Astrocyte (in vitro differentiated cells and primary cell): Measurements from ENCODE around the gene ABCA5. TPM values are rescaled to one million over a fixed set of nuclear protein-coding genes. Genes with fewer than 3 reads are reported as not detected.

Experiments used
- DNase-seq: peaks from one replicate; pipeline ENCODE4 v3.0.0-alpha.2; 2010; ENCODE audit warnings: low read depth
- FAIRE-seq: peaks from 2 replicates; lab custom pipeline; 2011; peaks lifted over from hg19 to GRCh38; lab: Jason Lieb, UNC
- H2AFZ ChIP-seq: 2 replicates; pipeline ENCODE4 v1.6.0; 2012; ENCODE audit warnings: low read depth, low read length, inconsistent platforms
- H3K27ac ChIP-seq: 2 replicates; pipeline ENCODE4 v1.5.1; 2011; ENCODE audit warnings: low read depth, low read length, inconsistent platforms
- H3K27me3 ChIP-seq: 2 replicates; pipeline ENCODE4 v1.6.0; 2011; ENCODE audit warnings: low read length, inconsistent platforms; ENCODE audit not compliant: insufficient read depth
- H3K36me3 ChIP-seq: 2 replicates; pipeline ENCODE4 v1.5.1; 2011; ENCODE audit warnings: low read length, inconsistent platforms; ENCODE audit not compliant: insufficient read depth
- H3K4me1 ChIP-seq: 2 replicates; pipeline ENCODE4 v1.5.1; 2011; ENCODE audit warnings: low read length, inconsistent platforms; ENCODE audit not compliant: insufficient read depth
- H3K4me2 ChIP-seq: 2 replicates; pipeline ENCODE4 v1.6.0; 2012; ENCODE audit warnings: low read length, inconsistent platforms
- H3K4me3 ChIP-seq: 2 replicates; pipeline ENCODE4 v1.5.1; 2011; ENCODE audit warnings: low read depth, mild to moderate bottlenecking, low read length, inconsistent platforms; ENCODE audit not compliant: insufficient read depth
- H3K79me2 ChIP-seq: 2 replicates; pipeline ENCODE4 v1.6.0; 2012; ENCODE audit warnings: mild to moderate bottlenecking, low read length, inconsistent platforms; ENCODE audit not compliant: insufficient read depth
- H3K9ac ChIP-seq: 2 replicates; pipeline ENCODE4 v1.6.0; 2012; ENCODE audit warnings: mild to moderate bottlenecking, low read length, inconsistent platforms
- H3K9me3 ChIP-seq: 2 replicates; pipeline ENCODE4 v1.5.1; 2012; ENCODE audit warnings: low read depth, mild to moderate bottlenecking, low read length, inconsistent platforms; ENCODE audit not compliant: insufficient read depth
- H4K20me1 ChIP-seq: 2 replicates; pipeline ENCODE4 v1.6.0; 2012; ENCODE audit warnings: low read length, inconsistent platforms; ENCODE audit not compliant: insufficient read depth
- H3K27ac Mint-ChIP-seq: one replicate; pipeline ENCODE4 v1.8.0; 2021; ENCODE audit warnings: mild to moderate bottlenecking, mixed read lengths; ENCODE audit not compliant: unreplicated experiment
- H3K27me3 Mint-ChIP-seq: one replicate; pipeline ENCODE4 v1.8.0; 2021; ENCODE audit warnings: low read depth, mixed read lengths; ENCODE audit not compliant: unreplicated experiment
- H3K36me3 Mint-ChIP-seq: one replicate; pipeline ENCODE4 v1.8.0; 2021; ENCODE audit warnings: low read depth, mixed read lengths; ENCODE audit not compliant: unreplicated experiment
- H3K4me1 Mint-ChIP-seq: one replicate; pipeline ENCODE4 v1.8.0; 2021; ENCODE audit warnings: low read depth, mixed read lengths; ENCODE audit not compliant: unreplicated experiment
- H3K4me3 Mint-ChIP-seq: one replicate; pipeline ENCODE4 v1.8.0; 2021; ENCODE audit warnings: mild to moderate bottlenecking, moderate library complexity, mixed read lengths; ENCODE audit not compliant: unreplicated experiment
- H3K9me3 Mint-ChIP-seq: one replicate; pipeline ENCODE4 v1.8.0; 2021; ENCODE audit warnings: mild to moderate bottlenecking, mixed read lengths; ENCODE audit not compliant: unreplicated experiment
- CTCF ChIP-seq: IDR thresholded peaks from 2 replicates; pipeline ENCODE4 v1.5.1; 2011; ENCODE audit warnings: low read depth, mild to moderate bottlenecking, inconsistent platforms, low read length, moderate library complexity; ENCODE audit not compliant: insufficient read depth
- EZH2 ChIP-seq: IDR thresholded peaks from 2 replicates; pipeline ENCODE4 v1.6.1; 2012; ENCODE audit warnings: mild to moderate bottlenecking, low read length, inconsistent platforms; ENCODE audit not compliant: insufficient read depth
- total RNA-seq: library from RNA; stranded (reverse); gene quantifications from 2 replicates; pipeline ENCODE4 v1.2.1, GENCODE V29; 2021

Gene ABCA5
- total RNA-seq, 1 donor from 2014 or later: 2.6 TPM

DNA sequence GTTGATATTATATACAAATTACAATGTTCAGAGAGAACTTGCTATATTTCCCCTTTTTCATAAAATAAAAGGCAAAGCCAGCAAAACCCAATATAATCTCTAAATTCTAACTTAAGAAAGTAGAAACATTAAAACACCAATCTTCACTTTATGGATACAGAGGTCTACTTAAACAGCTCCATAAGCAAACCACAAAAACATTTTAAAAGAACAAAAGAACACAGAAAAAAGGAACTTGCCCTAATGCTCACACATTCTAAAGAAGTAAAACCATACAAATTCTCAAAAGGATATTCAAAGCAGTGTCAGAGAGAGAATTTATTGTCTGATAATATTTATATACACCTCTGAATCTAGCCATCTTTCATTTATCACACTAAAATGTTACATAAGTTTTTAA is 98.9 kb downstream of the ABCA5 start:
- Histone ChIP-seq H3K27ac (no peak overlapping the region), H3K36me3 (no peaks in the 10 kb centered on the region), H3K9me3 (no peaks in the 10 kb centered on the region), H3K4me3 (no peak overlapping the region), H3K79me2 (no peaks in the 10 kb centered on the region), H3K27me3 (no peaks in the 10 kb centered on the region), H3K9ac (no peak overlapping the region), H3K4me2 (no peak overlapping the region), H3K4me1 (no peaks in the 10 kb centered on the region), H4K20me1 (no peaks in the 10 kb centered on the region), H2AFZ (no peak overlapping the region)
- H3K36me3 Mint-ChIP-seq: no peaks in the 10 kb centered on the region
- no peak overlapping the region for H3K27ac Mint-ChIP-seq
- no peak for TF ChIP-seq EZH2
- no peak for TF ChIP-seq CTCF
- H3K9me3 Mint-ChIP-seq: no peaks in the 10 kb centered on the region
- FAIRE-seq (no peak), DNase-seq (no peak)
- H3K4me1 Mint-ChIP-seq: peaks cover 6% of the 10 kb centered on the region
- H3K27me3 Mint-ChIP-seq: no peaks in the 10 kb centered on the region
- no peak overlapping the region for H3K4me3 Mint-ChIP-seq

- no peak overlapping the region for H2AFZ ChIP-seq
- Mint-ChIP-seq H3K36me3 (no peaks in the 10 kb centered on the region), H3K9me3 (no peaks in the 10 kb centered on the region), H3K27ac (no peak overlapping the region), H3K4me1 (peaks cover 6% of the 10 kb centered on the region), H3K4me3 (no peak overlapping the region), H3K27me3 (no peaks in the 10 kb centered on the region)
- H3K27ac ChIP-seq: no peak overlapping the region
- no peak overlapping the region for H3K4me3 ChIP-seq
- no peaks in the 10 kb centered on the region for H4K20me1 ChIP-seq
- H3K27me3 ChIP-seq: no peaks in the 10 kb centered on the region
- FAIRE-seq (no peak), DNase-seq (no peak)
- H3K9ac ChIP-seq: no peak overlapping the region
- H3K79me2 ChIP-seq: no peaks in the 10 kb centered on the region
- H3K36me3 ChIP-seq: no peaks in the 10 kb centered on the region
- TF ChIP-seq EZH2 (no peak), CTCF (no peak)
- no peak overlapping the region for H3K4me2 ChIP-seq
- no peaks in the 10 kb centered on the region for H3K9me3 ChIP-seq
- no peaks in the 10 kb centered on the region for H3K4me1 ChIP-seq
These were observed 99.4 kb downstream of the ABCA5 start for GRCh38 chr17:69227541-69227940.

DNA sequence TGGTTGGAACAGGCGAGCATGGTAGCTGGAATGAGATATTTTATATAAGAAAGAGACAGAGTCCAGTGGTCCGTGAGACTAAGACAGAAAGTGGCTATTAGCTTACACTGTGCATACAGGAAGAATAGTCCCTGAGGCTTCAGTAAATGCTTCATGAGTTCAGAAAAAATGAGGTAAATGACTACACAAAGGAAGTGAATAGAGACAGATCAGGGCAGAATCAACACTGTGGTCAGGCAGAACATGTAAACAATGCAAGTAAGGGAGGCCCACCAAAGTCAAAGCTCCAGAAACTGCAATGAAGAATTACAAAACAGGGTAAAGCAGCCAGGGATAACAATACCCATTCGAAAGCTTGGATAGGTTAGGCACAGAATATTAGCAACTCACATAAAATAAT is 103.1 kb downstream of the ABCA5 start:
- Histone ChIP-seq H3K27ac (no peak overlapping the region), H3K36me3 (no peaks in the 10 kb centered on the region), H3K4me3 (no peak overlapping the region), H4K20me1 (no peaks in the 10 kb centered on the region), H3K4me1 (no peaks in the 10 kb centered on the region), H3K4me2 (peak overlapping the region; percentile 32), H2AFZ (no peak overlapping the region), H3K9me3 (no peaks in the 10 kb centered on the region), H3K79me2 (no peaks in the 10 kb centered on the region), H3K9ac (no peak overlapping the region), H3K27me3 (no peaks in the 10 kb centered on the region)
- H3K4me3 Mint-ChIP-seq: no peak overlapping the region
- peaks cover 6% of the 10 kb centered on the region for H3K4me1 Mint-ChIP-seq
- H3K27me3 Mint-ChIP-seq: no peaks in the 10 kb centered on the region
- DNase-seq (peak; percentile 56), FAIRE-seq (no peak)
- no peaks in the 10 kb centered on the region for H3K36me3 Mint-ChIP-seq
- H3K9me3 Mint-ChIP-seq: no peaks in the 10 kb centered on the region
- no peak overlapping the region for H3K27ac Mint-ChIP-seq
- TF ChIP-seq EZH2 (no peak), CTCF (no peak)
